GM23248 (cell line): ENCODE measurements around the gene ATIC.

Source experiments
- EZH2 ChIP-seq: fragments of 200-600 bp; sonication (generic); IDR thresholded peaks from 2 replicates; pipeline ENCODE4 v1.6.1; 2018; ENCODE audit warnings: antibody characterized with exemption, mild to moderate bottlenecking; ENCODE audit not compliant: insufficient read depth, poor library complexity, severe bottlenecking
- EZH2phosphoT487 ChIP-seq: fragments of 200-600 bp; sonication (generic); IDR thresholded peaks from 2 replicates; pipeline ENCODE4 v1.6.1; 2018; ENCODE audit warnings: antibody characterized with exemption, moderate library complexity, mild to moderate bottlenecking, low read depth; ENCODE audit not compliant: insufficient read depth

DNA sequence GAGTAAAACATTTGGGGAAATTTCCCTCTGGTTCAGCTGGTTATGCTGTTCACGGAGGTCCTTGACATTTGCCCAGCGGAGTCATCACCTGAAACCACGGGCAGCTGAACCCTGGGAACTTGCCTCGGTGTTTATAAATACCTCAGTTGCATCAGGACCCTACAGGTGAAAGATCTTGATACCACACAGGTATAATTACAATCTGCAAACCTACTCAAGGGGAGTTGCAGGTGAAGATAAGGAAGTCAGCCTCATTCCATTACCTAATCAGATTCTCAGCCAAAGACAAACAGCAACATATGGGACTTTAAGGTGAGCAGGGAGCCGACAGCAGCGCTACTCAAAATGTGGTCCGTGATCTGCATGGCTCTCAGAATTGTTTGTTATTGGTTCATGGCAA, 37.0 kb upstream of the ATIC start:
- TF ChIP-seq EZH2 = no peak
- no peak for TF ChIP-seq EZH2phosphoT487
